GM12891 (cell line): ENCODE measurements around the gene SLC25A36.
"Not testable (repeated sequence)": the region's sequence is repeated elsewhere in the genome, so short reads cannot be mapped to it uniquely, and the experiment has no call there.

Experiments used
- DNase-seq: peaks from one replicate; pipeline ENCODE4 v3.0.0; 2011; ENCODE audit warnings: low spot score; ENCODE audit not compliant: insufficient read length
- FAIRE-seq: peaks from 2 replicates; lab custom pipeline; 2011; peaks lifted over from hg19 to GRCh38; lab: Jason Lieb, UNC
- PAX5 ChIP-seq: IDR thresholded peaks from 2 replicates; pipeline ENCODE4 v1.6.1; 2011; ENCODE audit warnings: low read length, moderate library complexity, mild to moderate bottlenecking; ENCODE audit not compliant: insufficient read depth, severe bottlenecking
- POLR2A ChIP-seq: IDR thresholded peaks from 2 replicates; pipeline ENCODE4 v1.6.1; 2011; ENCODE audit warnings: low read depth, low read length, control low read depth
- POLR2AphosphoS5 ChIP-seq: IDR thresholded peaks from 2 replicates; pipeline ENCODE4 v1.6.1; 2011; ENCODE audit warnings: low read depth, low read length, control low read depth
- POU2F2 ChIP-seq: IDR thresholded peaks from 2 replicates; pipeline ENCODE4 v1.6.1; 2011; ENCODE audit warnings: low read depth, mild to moderate bottlenecking, control low read depth, low read length, moderate library complexity
- SPI1 ChIP-seq: IDR thresholded peaks from 2 replicates; pipeline ENCODE4 v1.6.1; 2011; ENCODE audit warnings: low read depth, low read length, control low read depth
- TAF1 ChIP-seq: IDR thresholded peaks from 2 replicates; pipeline ENCODE4 v1.6.1; 2011; ENCODE audit warnings: low read depth, low read length, control low read depth

The SLC25A36 gene

GRCh38 chr3:140931016-140931454 is 10.6 kb upstream of the SLC25A36 start:
- TF ChIP-seq POU2F2 (no peak), POLR2AphosphoS5 (no peak), TAF1 (no peak), SPI1 (no peak), POLR2A (no peak), PAX5 (no peak)
- DNase-seq (no peak), FAIRE-seq (no peak)

GRCh38 chr3:140931801-140932200 is 9.8 kb upstream of the SLC25A36 start:
- TF ChIP-seq POLR2A (no peak), PAX5 (no peak), SPI1 (no peak), POU2F2 (no peak), TAF1 (no peak), POLR2AphosphoS5 (no peak)
- FAIRE-seq = no peak
- no peak for DNase-seq

GRCh38 chr3:140933109-140933508 is 8.5 kb upstream of the SLC25A36 start:
- no peak for FAIRE-seq
- no peak for DNase-seq
- TF ChIP-seq SPI1 (no peak), POLR2AphosphoS5 (no peak), POLR2A (no peak), TAF1 (no peak), POU2F2 (no peak)

- TF ChIP-seq POLR2AphosphoS5 (no peak), POU2F2 (no peak), POLR2A (no peak), TAF1 (no peak), PAX5 (no peak), SPI1 (no peak)
- FAIRE-seq = no peak
- DNase-seq = no peak
Measured at GRCh38 chr3:140933552-140933951, 8.1 kb upstream of the SLC25A36 start.

GRCh38 chr3:140939305-140939704 is 2.3 kb upstream of the SLC25A36 start:
- not testable (repeated sequence) for FAIRE-seq

GRCh38 chr3:140941090-140941433 is 574 bp upstream of the SLC25A36 start:
- no peak for TF ChIP-seq PAX5
- TF ChIP-seq POLR2AphosphoS5 = no peak
- TF ChIP-seq SPI1 = no peak
- TF ChIP-seq POLR2A = no peak
- no peak for TF ChIP-seq POU2F2
- TF ChIP-seq TAF1 = no peak
- DNase-seq (no peak), FAIRE-seq (no peak)

More at GRCh38 chr3:140939305-140939704, 2.3 kb upstream of the SLC25A36 start:
- not testable (repeated sequence) for DNase-seq

GRCh38 chr3:140942221-140943104 is 827 bp downstream of the SLC25A36 start:
- FAIRE-seq (peak; percentile 74), DNase-seq (peak; percentile 17)
- TF ChIP-seq SPI1 = no peak
- peak; percentile 69 for TF ChIP-seq POLR2AphosphoS5
- TF ChIP-seq POU2F2 = 0 out of 2 replicates have a peak, but pooled peaks have one; percentile 35
- peak; percentile 75 for TF ChIP-seq POLR2A
- TF ChIP-seq PAX5 = no peak
- TF ChIP-seq TAF1 = peak; percentile 58; the same call in 1 of the 2 replicates

- no peak for DNase-seq
- TF ChIP-seq TAF1 = no peak
- no peak for FAIRE-seq
Measured at GRCh38 chr3:140943781-140944552, 2.3 kb downstream of the SLC25A36 start.

- no peak for DNase-seq
- FAIRE-seq = no peak
- no peak for TF ChIP-seq TAF1
- TF ChIP-seq POLR2A = no peak
- no peak for TF ChIP-seq POU2F2
- TF ChIP-seq PAX5 = no peak
- no peak for TF ChIP-seq POLR2AphosphoS5
- TF ChIP-seq SPI1 = no peak
Measured at GRCh38 chr3:140948460-140949249, 7.0 kb downstream of the SLC25A36 start.
